A549 (cell line): ENCODE results near the gene ZSCAN16. TPM values are rescaled to one million over a fixed set of nuclear protein-coding genes. Genes with fewer than 3 reads are reported as not detected.

Experiments
- ATAC-seq, 2 experiments: fragments of 200-7000 bp in 1 of 2; fragments of >200 bp in 1 of 2; cut with Nextera tagmentation in 1 of 2; cut with Tn5 transposase in 1 of 2; 3 replicates each; pipeline versions ENCODE4 v1.8.0 to v1.9.1; 2018 to 2020; ENCODE audit warnings: mild to moderate bottlenecking in 1 of 2, moderate library complexity in 1 of 2
- CTCF ChIA-PET: fragments of 300-600 bp; sonication (Branson Sonifier 250); formaldehyde crosslinking; extraction: SDS; loops from one replicate; lab custom pipeline; 2021; ENCODE audit warnings: antibody characterized with exemption, inconsistent platforms; lab: Yijun Ruan, JAX
- POLR2A ChIA-PET: fragments of 350-600 bp; formaldehyde crosslinking; extraction: SDS; loops from one replicate; lab custom pipeline; 2021; ENCODE audit warnings: antibody characterized with exemption, inconsistent platforms; lab: Yijun Ruan, JAX
- DNase-seq, 2 experiments: peaks; one replicate each; pipeline versions ENCODE4 v3.0.0 to v3.0.0-alpha.2; 2011 to 2016; ENCODE audit warnings: low read depth in 1 of 2, low spot score in 1 of 2
- FAIRE-seq: peaks from 2 replicates; lab custom pipeline; 2011; peaks lifted over from hg19 to GRCh38; lab: Jason Lieb, UNC
- H3K27ac ChIP-seq, 2 experiments: fragments of >200 bp; sonication (Bioruptor Twin); formaldehyde crosslinking; 3 replicates each; pipeline ENCODE4 v1.5.1; 2016 to 2017
- H3K4me1 ChIP-seq: fragments of >200 bp; sonication (Bioruptor Twin); formaldehyde crosslinking; 3 replicates; pipeline ENCODE4 v1.6.1; 2016
- H3K4me2 ChIP-seq: fragments of >200 bp; sonication (Bioruptor Twin); formaldehyde crosslinking; 3 replicates; pipeline ENCODE4 v1.6.1; 2016
- H3K4me3 ChIP-seq: fragments of >200 bp; sonication (Bioruptor Twin); formaldehyde crosslinking; 3 replicates; pipeline ENCODE4 v1.5.1; 2016
- H3K9me3 ChIP-seq: fragments of >200 bp; sonication (Bioruptor Twin); formaldehyde crosslinking; 3 replicates; pipeline ENCODE4 v1.6.1; 2016
- BCL3 ChIP-seq: fragments of >200 bp; sonication (Bioruptor Twin); formaldehyde crosslinking; IDR thresholded peaks from 3 replicates; pipeline ENCODE4 v1.6.1; 2016
- CBX2 ChIP-seq: fragments of 200-600 bp; sonication (generic); IDR thresholded peaks from 2 replicates; pipeline ENCODE4 v1.6.1; 2016; ENCODE audit warnings: low read depth, mild to moderate bottlenecking, borderline replicate concordance
- CEBPB ChIP-seq, 2 experiments: fragments of >200 bp in 1 of 2; sonication (Bioruptor Twin) in 1 of 2; formaldehyde crosslinking in 1 of 2; IDR thresholded peaks; 2 replicates each; pipeline ENCODE4 v1.6.1; 2012 to 2016
- CHD2 ChIP-seq: fragments of 150-350 bp; IDR thresholded peaks from 2 replicates; pipeline ENCODE4 v1.6.1; 2014; ENCODE audit warnings: low read length; ENCODE audit not compliant: partially characterized antibody
- E2F6 ChIP-seq: IDR thresholded peaks from 2 replicates; pipeline ENCODE4 v1.6.1; 2012; ENCODE audit warnings: low read depth, borderline replicate concordance
- ELK1 ChIP-seq: fragments of 150-350 bp; IDR thresholded peaks from 2 replicates; pipeline ENCODE4 v1.6.1; 2014; ENCODE audit warnings: low read depth, mild to moderate bottlenecking, low read length
- FOSL2 ChIP-seq, 2 experiments: fragments of 450-650 bp in 1 of 2; fragments of >200 bp in 1 of 2; sonication (Bioruptor Twin) in 1 of 2; formaldehyde crosslinking; IDR thresholded peaks; 2 replicates each; pipeline versions ENCODE4 v1.5.0 to v1.6.1; 2016 to 2020; ENCODE audit warnings: mild to moderate bottlenecking in 1 of 2, moderate library complexity in 1 of 2
- FOXS1 ChIP-seq: fragments of 250-450 bp; sonication (Bioruptor Pico); IDR thresholded peaks from 2 replicates; pipeline ENCODE4 v1.5.0; 2020; ENCODE audit warnings: mild to moderate bottlenecking, moderate library complexity
- GATA3 ChIP-seq: IDR thresholded peaks from 2 replicates; pipeline ENCODE4 v1.6.1; 2012; ENCODE audit warnings: borderline replicate concordance
- HDAC2 ChIP-seq: fragments of 200-600 bp; sonication (generic); IDR thresholded peaks from 2 replicates; pipeline ENCODE4 v1.6.1; 2016
- HEYL ChIP-seq: fragments of 250-450 bp; sonication (Bioruptor Pico); IDR thresholded peaks from 2 replicates; pipeline ENCODE4 v1.8.0; 2021; ENCODE audit warnings: mild to moderate bottlenecking, moderate library complexity
- HOXA7 ChIP-seq: fragments of 250-450 bp; sonication (Bioruptor Pico); IDR thresholded peaks from 2 replicates; pipeline ENCODE4 v1.5.0; 2020; ENCODE audit warnings: mild to moderate bottlenecking, moderate library complexity
- JUN ChIP-seq, 2 experiments: fragments of >200 bp; sonication (Bioruptor Twin); formaldehyde crosslinking; IDR thresholded peaks; 2 replicates in 1 of 2; 3 replicates in 1 of 2; pipeline ENCODE4 v1.6.1; 2016 to 2017
- JUNB ChIP-seq: fragments of >200 bp; sonication (Bioruptor Twin); formaldehyde crosslinking; IDR thresholded peaks from 2 replicates; pipeline ENCODE4 v1.6.1; 2016
- MAX ChIP-seq: IDR thresholded peaks from 2 replicates; pipeline ENCODE4 v1.6.1; 2012
- NFE2L2 ChIP-seq: fragments of 150-350 bp; conservative IDR thresholded peaks from 2 replicates; pipeline ENCODE4 v1.6.1; 2014; ENCODE audit warnings: low read length
- NR3C1 ChIP-seq: fragments of >200 bp; sonication (Bioruptor Twin); formaldehyde crosslinking; IDR thresholded peaks from 3 replicates; pipeline ENCODE4 v1.6.1; 2017
- POLR2A ChIP-seq: IDR thresholded peaks from 2 replicates; pipeline ENCODE4 v1.6.1; 2012; ENCODE audit warnings: mild to moderate bottlenecking, low read length
- POLR2AphosphoS2 ChIP-seq: conservative IDR thresholded peaks from 2 replicates; pipeline ENCODE4 v1.6.1; 2012; ENCODE audit warnings: low read length, improper control_type of control experiment, inconsistent platforms
- RAD21 ChIP-seq, 2 experiments: fragments of >200 bp in 1 of 2; sonication (Bioruptor Twin) in 1 of 2; formaldehyde crosslinking in 1 of 2; IDR thresholded peaks in 1 of 2; conservative IDR thresholded peaks in 1 of 2; 2 replicates in 1 of 2; 3 replicates in 1 of 2; pipeline ENCODE4 v1.6.1; 2012 to 2018; ENCODE audit warnings: inconsistent platforms in 1 of 2
- RFX5 ChIP-seq: fragments of 450-650 bp; IDR thresholded peaks from 2 replicates; pipeline ENCODE4 v1.7.1; 2014; ENCODE audit warnings: antibody characterized with exemption, mild to moderate bottlenecking, moderate library complexity
- RNF2 ChIP-seq: fragments of 200-600 bp; sonication (generic); IDR thresholded peaks from 2 replicates; pipeline ENCODE4 v1.6.1; 2016; ENCODE audit warnings: low read depth, mild to moderate bottlenecking, antibody characterized with exemption, moderate library complexity, borderline replicate concordance
- SMC3 ChIP-seq: fragments of >200 bp; sonication (Bioruptor Twin); formaldehyde crosslinking; IDR thresholded peaks from 3 replicates; pipeline ENCODE4 v1.6.1; 2018; ENCODE audit warnings: inconsistent platforms
- SREBF2 ChIP-seq: fragments of 450-650 bp; IDR thresholded peaks from 2 replicates; pipeline ENCODE4 v1.6.1; 2014; ENCODE audit warnings: mild to moderate bottlenecking, moderate library complexity
- TFCP2L1 ChIP-seq: fragments of 250-450 bp; sonication (Bioruptor Pico); IDR thresholded peaks from 2 replicates; pipeline ENCODE4 v1.5.0; 2021; ENCODE audit warnings: mild to moderate bottlenecking
- WGBS: methylation state at CpG from one replicate; pipeline ENCODE4 v1.1.6; 2017; ENCODE audit errors: missing lambda C conversion rate; 5-methylcytosine and 5-hydroxymethylcytosine counted together
- polyA plus RNA-seq, 4 experiments: library from polyadenylated mRNA; depleted of rRNA in 3 of 4; stranded (reverse); fragments of >200 nt; fragmentation: RNase III in 1 of 4; extraction: RNeasy Plus Mini Kit Qiagen cat#74134 plus additional on column Dnase treatment in 1 of 4; gene quantifications; 2 replicates in 3 of 4; 3 replicates in 1 of 4; pipeline ENCODE4 v1.2.3, GENCODE V29; 2011 to 2017
- TF ChIP-seq, protein P1 (sequence below): fragments of 250-450 bp; sonication (Bioruptor Pico); IDR thresholded peaks from 2 replicates; pipeline ENCODE4 v1.5.0; 2021; ENCODE audit warnings: mild to moderate bottlenecking, moderate library complexity, borderline replicate concordance
- TF ChIP-seq, protein P2 (sequence below): IDR thresholded peaks from 2 replicates; pipeline ENCODE4 v1.6.1; 2012

ZSCAN16 gene
- polyA plus RNA-seq, 2 of the 4 experiments (the other 2 are of a cell fraction) = 5.7 to 6.0 TPM

DNA sequence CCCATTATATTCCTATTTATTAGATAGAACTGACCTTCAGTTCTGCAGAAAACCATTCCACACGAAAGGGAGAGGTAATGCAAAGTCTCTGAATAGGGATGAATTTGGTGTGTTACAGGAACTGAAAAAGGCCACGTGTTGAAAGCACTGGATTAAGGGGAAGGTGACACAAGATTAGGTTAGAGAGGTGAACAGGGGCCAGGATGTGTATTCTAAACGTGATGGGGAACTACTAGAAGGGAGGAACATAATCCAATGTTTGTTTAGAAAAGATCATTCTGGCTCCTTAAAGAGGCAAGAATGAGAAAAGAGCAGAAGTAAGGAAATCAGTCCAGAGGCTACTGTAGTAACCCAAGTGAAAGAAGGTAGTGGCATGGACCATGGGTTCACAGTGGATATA is 11.0 kb downstream of the ZSCAN16 start:
- Histone ChIP-seq H3K4me1 (peaks cover 7% of the 10 kb centered on the region; the same call in 1 of the 3 replicates), H3K9me3 (no peaks in the 10 kb centered on the region), H3K27ac (0 out of 6 replicates have a peak overlapping the region, but pooled peaks of 1 of the 2 experiments have one; percentile 7), H3K4me3 (no peak overlapping the region; the same call in 2 of the 3 replicates), H3K4me2 (peak overlapping the region; percentile 76)
- ATAC-seq = no peak
- CTCF ChIA-PET = no interaction called here
- POLR2A ChIA-PET = no interaction called here
- DNase-seq = no peak
- WGBS = 25% methylated on average over 3 of the region's 3 CpGs
- TF ChIP-seq RFX5 = no peak
- TF ChIP-seq ELK1 = no peak
- no peak for FAIRE-seq

DNA sequence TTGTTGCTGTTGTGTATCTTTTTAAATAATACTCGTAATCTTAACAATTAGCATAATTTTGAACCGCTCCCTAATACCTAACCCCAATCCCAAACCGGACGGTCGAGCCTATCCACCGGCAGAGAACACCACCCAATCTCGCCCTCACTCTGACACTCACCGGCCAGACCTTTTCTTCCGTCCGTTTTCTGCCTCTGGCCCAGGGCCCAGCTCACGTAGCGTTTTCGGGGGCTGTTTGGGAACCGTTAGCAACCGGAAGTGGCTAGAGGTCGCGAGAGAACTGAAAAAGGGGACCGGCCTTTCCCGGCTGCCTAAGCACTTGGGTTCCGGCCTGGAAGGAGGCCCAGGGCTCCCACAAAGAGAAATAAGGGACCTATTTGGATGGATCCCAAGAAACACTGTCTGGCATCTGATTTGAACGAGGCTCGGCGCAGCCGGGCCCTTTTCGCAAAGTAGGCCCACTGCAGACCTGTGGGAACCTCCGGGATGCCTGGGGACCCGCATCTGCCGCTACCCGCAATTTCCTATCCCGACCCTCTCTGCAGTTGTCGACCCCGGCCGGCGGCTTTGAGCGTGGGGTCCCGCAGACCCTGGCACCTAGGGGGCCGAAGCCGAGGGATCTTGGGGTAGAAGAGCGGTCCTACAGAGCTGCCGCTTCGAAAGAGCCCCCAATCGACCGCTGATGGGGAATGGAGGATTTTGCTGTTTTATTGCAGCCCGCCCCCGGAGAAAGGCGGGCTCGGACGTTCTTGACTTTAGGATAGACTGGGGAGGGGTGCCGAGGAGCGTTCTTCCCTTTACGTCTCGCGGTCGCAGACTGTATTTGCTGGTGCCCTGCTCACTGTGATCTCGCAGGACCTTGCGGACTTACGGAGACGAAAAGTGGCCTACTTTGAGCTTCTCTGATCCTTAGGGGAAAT is 12.4 kb downstream of the ZSCAN16 start:
- FAIRE-seq = no peak
- H3K4me2 ChIP-seq = peak overlapping the region; percentile 76
- WGBS = 2% methylated on average over 33 of the region's 58 CpGs
- POLR2A ChIA-PET = interaction anchor here (0.7 to 1.7 kb wide), 5 partner anchors 12 to 198 kb away, joined by 3 to 7 read pairs (median 4); partner anchors contain the start of genes ZKSCAN4 and ZSCAN16
- no peaks in the 10 kb centered on the region for H3K9me3 ChIP-seq
- DNase-seq = peak; percentile 65 to 92
- peaks cover 7% of the 10 kb centered on the region; the same call in 1 of the 3 replicates for H3K4me1 ChIP-seq
- ATAC-seq = peak; percentile 74 to 84
- peak overlapping the region; percentile 67 for H3K4me3 ChIP-seq
- CTCF ChIA-PET = interaction anchor here (0.6 kb wide), 1 partner anchor 36 kb away, joined by 3 read pairs; no protein-coding TSS in a partner anchor
- H3K27ac ChIP-seq = peak overlapping the region; percentile 86 to 100
- TF ChIP-seq POLR2A (peak; percentile 45), BCL3 (peak; percentile 71; the same call in 1 of the 3 replicates), ELK1 (no peak), HOXA7 (CRISPR knock-in tag) (no peak), JUN (IDR thresholded peaks at IDR 0.05) (peak; percentile 54 to 76; a peak in 3 of 5 replicates), RFX5 (no peak), TFCP2L1 (CRISPR knock-in tag) (0 out of 2 replicates have a peak, but pooled peaks have one; percentile 43), JUNB (no peak), POLR2AphosphoS2 (no peak), SMC3 (0 out of 3 replicates have a peak, but pooled peaks have one; percentile 14), GATA3 (0 out of 2 replicates have a peak, but pooled peaks have one; percentile 35), MAX (peak; percentile 76), CHD2 (peak; percentile 39), RAD21 (conservative IDR thresholded peaks at IDR 0.05 in 1 of 2, IDR thresholded peaks at IDR 0.05 in 1 of 2) (0 out of 5 replicates have a peak, but pooled peaks of 1 of the 2 experiments have one; percentile 13), E2F6 (peak; percentile 50; the same call in 1 of the 2 replicates), HEYL (CRISPR knock-in tag) (no peak), CBX2 (no peak), HDAC2 (no peak), NFE2L2 (no peak), RNF2 (no peak), SREBF2 (no peak), CEBPB (IDR thresholded peaks at IDR 0.05) (peak in 1 of 2 experiments; percentile 43; a peak in 1 of 4 replicates), NR3C1 (no peak), FOSL2 (IDR thresholded peaks at IDR 0.05) (no peak), FOSL2 (CRISPR knock-in tag; IDR thresholded peaks at IDR 0.05) (no peak), FOXS1 (CRISPR knock-in tag) (no peak)
- TF ChIP-seq, protein P1, sequence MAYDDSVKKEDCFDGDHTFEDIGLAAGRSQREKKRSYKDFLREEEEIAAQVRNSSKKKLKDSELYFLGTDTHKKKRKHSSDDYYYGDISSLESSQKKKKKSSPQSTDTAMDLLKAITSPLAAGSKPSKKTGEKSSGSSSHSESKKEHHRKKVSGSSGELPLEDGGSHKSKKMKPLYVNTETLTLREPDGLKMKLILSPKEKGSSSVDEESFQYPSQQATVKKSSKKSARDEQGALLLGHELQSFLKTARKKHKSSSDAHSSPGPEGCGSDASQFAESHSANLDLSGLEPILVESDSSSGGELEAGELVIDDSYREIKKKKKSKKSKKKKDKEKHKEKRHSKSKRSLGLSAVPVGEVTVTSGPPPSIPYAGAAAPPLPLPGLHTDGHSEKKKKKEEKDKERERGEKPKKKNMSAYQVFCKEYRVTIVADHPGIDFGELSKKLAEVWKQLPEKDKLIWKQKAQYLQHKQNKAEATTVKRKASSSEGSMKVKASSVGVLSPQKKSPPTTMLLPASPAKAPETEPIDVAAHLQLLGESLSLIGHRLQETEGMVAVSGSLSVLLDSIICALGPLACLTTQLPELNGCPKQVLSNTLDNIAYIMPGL (CRISPR knock-in tag) = no peak
- TF ChIP-seq, protein P2, sequence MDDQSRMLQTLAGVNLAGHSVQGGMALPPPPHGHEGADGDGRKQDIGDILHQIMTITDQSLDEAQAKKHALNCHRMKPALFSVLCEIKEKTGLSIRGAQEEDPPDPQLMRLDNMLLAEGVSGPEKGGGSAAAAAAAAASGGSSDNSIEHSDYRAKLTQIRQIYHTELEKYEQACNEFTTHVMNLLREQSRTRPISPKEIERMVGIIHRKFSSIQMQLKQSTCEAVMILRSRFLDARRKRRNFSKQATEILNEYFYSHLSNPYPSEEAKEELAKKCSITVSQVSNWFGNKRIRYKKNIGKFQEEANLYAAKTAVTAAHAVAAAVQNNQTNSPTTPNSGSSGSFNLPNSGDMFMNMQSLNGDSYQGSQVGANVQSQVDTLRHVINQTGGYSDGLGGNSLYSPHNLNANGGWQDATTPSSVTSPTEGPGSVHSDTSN = peak; percentile 62; the same call in 1 of the 2 replicates
